ENCODE measurements around the gene DPT.

DPT gene

GRCh38 chr1:168735974-168736373, 7.0 kb upstream of the DPT start:
- no peak for DNase-seq (ENCODE audit: low read depth in 2 of 2)

DNA sequence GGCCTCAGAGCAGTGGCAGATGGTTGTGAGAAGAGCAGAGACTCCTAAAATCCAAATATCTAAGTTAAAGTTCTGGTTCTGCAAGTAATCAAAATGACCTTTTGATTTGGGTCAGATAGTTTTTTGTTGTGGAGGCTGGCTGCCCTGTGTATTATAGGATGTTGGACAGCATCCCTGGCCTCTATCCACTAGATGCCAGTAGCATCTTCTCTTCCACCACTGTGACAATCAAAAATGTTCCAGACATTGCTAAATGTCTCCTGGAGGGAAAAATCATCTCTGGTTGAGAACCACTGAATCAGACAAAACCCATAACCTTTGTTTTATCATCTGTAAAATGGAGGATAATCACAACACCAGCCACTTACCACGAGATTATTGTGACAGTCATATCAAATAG, 5.9 kb upstream of the DPT start:
- no peak for DNase-seq (ENCODE audit: low read depth in 2 of 2)

DNA sequence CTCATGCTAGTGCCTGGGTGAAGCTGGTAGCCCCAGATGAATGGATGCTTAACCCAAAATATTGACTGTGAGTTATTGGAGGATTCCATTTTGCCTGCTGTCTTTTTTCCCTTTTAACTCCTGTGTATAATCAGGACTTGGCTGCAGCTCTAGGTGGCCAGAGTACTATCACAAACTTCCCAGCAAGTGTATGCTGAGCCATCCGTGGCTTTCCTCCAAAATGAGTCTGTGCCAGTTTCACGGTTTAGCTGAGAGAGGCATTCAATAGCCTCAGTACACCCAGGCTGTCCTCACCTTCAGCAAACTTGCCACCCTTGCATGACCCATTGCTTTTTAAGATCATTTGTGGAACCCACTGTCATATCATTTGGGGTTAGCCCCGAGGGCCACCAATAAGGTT, 5.3 kb upstream of the DPT start:
- no peak for DNase-seq (ENCODE audit: low read depth in 2 of 2)

DNA sequence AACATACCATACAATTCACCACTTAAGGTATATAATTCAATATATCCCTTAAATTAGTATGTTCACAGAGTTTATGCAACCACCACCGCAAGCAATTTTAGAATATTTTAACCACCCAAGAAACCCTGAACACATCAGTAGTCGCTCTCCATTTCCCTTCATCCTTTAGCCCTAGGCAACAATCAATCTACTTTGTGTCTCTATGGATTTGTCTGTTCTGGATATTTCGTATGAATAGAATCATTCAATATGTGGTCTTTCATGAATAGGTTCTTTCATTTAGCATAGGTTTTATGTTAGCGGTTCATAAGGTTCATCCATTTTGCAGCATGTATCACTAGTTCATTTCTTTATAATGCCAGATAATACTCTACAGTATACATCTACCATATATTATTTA, 4.2 kb upstream of the DPT start:
- no peak for DNase-seq (ENCODE audit: low read depth in 2 of 2)

DNA sequence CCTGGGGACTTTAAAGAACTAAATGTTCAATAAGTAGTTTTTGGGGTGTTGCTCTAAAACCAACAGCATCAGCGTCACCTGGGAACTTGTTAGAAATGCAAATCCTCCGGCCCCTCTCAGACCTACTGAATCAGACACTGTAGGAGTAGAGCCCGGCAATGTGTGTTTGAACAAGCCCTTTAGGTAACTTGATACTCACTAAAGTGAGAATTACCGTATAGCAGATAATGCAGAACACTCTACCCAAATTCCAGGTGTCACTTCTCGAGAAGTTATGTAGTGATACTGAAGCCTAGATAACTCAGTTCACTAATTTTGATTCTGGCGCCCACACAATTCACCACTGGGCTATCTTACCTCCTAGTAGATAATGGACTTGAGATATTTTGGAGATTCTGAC, 3.7 kb upstream of the DPT start:
- DNase-seq (ENCODE audit: low read depth in 2 of 2): no peak

DNA sequence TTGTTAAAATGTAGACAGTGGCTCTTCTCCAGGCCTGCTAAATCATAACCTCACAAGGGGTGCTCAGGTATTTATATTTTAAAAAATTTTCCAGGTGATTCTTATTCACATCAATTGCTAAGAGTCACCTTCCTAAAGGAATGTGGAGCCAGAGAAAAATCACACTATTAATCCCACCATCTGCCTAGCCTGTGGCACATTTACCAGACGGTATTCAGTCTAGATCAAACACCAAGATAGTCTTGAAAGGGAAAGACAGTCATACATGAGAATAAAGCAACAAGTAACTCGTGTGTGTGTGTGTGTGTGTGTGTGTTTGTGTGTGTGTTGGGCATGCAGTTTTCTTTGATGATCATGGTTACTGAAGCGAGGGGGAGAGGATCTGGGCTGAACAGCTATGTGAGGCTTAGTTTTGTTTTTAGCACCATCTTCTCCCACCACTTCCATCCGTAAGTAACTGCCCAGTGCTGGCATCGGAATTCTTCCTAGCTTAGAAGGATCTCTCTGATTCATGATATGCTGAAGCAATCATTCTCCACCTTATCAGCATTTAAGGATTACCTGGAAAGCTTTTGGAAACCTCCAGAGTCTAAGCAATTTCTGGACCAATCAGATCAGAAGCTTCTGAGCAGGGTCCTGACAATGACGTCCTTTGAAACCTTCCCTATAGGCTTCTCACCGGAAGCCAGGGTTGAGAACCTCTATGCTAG, 2.4 kb upstream of the DPT start:
- no peak for DNase-seq (ENCODE audit: low read depth in 2 of 2)

DNA sequence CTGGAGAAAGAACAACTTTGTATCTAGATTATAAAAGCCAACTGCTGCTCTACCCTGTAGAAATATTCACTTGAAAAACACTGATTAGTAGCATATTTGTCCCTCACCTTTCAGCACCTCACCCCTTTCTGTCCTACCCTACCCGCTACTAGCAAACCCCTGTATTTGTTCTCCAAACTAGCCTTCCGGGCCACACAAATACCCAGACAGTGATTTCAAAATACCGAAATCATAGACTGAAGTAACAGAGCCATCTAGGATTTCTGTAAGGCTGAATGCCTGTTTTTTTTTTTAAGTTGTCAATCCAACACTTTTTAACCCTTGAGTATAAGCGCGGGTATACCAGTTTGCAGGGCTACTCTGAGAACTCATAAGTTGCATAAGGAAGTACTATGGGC, 398 bp upstream of the DPT start:
- DNase-seq (ENCODE audit: low read depth in 2 of 2): no peak

- DNase-seq (ENCODE audit: low read depth in 2 of 2): no peak
These were observed 2.3 kb downstream of the DPT start for GRCh38 chr1:168726719-168727118.

- DNase-seq (ENCODE audit: low read depth in 2 of 2): no peak
These were observed 2.7 kb downstream of the DPT start for GRCh38 chr1:168726281-168726680.

- DNase-seq (ENCODE audit: low read depth in 2 of 2): no peak
These were observed 3.2 kb downstream of the DPT start for GRCh38 chr1:168725831-168726230.

- no peak for DNase-seq (ENCODE audit: low read depth in 2 of 2)
These were observed 3.9 kb downstream of the DPT start for GRCh38 chr1:168725060-168725459.

DNA sequence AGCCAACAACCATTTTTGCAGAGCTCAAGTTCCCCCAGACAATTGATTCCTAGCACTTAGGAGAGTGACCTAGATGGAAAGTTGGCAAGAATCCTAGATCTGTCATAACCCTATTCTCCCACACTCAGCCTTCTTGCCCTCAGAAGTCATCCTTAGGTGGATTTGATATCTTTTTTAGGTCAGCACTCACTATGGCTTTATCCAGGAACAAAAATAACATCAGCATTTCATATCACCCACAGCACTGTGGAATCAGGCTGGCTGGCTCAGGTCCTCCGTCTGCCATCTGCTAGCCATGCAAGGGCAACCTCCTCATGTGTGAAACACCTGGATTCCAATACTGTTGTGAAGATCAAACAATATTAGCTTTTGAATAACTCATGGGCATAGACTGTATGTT, 6.0 kb downstream of the DPT start:
- DNase-seq (ENCODE audit: low read depth in 2 of 2): no peak

- DNase-seq (ENCODE audit: low read depth in 2 of 2): no peak
These were observed 8.2 kb downstream of the DPT start for GRCh38 chr1:168720839-168721238.

DNA sequence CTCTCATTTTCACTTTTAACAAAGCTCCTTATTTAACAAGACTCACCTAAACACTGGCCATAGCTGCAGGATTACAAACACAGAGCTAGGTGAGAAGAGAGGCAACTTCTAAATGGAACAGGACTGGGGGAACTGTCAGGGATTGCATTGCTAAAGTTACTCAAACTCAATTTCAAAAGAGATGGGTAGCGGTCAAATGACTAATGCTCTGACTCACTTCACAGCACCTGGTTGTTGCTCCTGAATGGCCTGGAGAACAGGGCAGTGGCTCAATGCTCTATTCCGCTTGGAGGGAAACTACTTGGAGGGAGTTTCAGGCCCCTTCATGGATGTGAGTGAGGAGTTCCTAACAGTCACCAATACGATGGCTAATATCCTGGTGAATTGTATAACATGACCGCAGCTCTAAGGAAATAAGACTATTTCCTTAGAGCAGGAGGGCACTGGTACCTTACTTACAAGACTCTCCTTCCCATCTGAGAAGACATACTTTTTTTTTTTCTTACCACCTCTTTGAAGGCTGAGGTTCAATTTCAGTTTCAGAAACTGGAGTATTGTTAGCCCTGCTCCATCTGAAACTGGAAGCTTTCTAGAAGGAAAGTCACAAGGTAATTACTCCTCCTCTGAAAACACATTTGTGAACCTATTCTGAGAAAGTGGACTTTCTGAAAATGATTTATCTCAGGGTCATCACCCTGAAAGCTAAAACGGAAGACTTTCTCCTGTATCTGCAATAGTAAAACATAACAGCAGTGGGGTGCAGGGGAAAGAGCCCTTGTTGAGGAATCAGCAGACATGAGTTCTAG, 9.5 kb downstream of the DPT start:
- no peak for DNase-seq (ENCODE audit: low read depth in 2 of 2)

- DNase-seq (ENCODE audit: low read depth in 2 of 2): no peak
These were observed 10.8 kb downstream of the DPT start for GRCh38 chr1:168717906-168718891.

- no peak for DNase-seq (ENCODE audit: low read depth in 2 of 2)
These were observed 15.0 kb downstream of the DPT start for GRCh38 chr1:168714012-168714411.

- no peak for DNase-seq (ENCODE audit: low read depth in 2 of 2)
These were observed 19.3 kb downstream of the DPT start for GRCh38 chr1:168709405-168710363.

GRCh38 chr1:168708698-168709404, 20.2 kb downstream of the DPT start:
- no peak for DNase-seq (ENCODE audit: low read depth in 2 of 2)

- no peak for DNase-seq (ENCODE audit: low read depth in 2 of 2)
These were observed 22.5 kb downstream of the DPT start for GRCh38 chr1:168706391-168706992.

Data from activated CD8-positive, alpha-beta memory T cell treated with anti-CD3 and anti-CD28 coated beads for 4 hours (primary cell).